Choroid plexus epithelial cell (primary cell): ENCODE data around the gene BSDC1.
"Not testable (repeated sequence)": the region's sequence is repeated elsewhere in the genome, so short reads cannot be mapped to it uniquely, and the experiment has no call there.

Experiments
- DNase-seq: peaks from one replicate; pipeline ENCODE4 v3.0.0-alpha.2; 2010; ENCODE audit warnings: low read depth
- H3K4me3 ChIP-seq: 2 replicates; pipeline ENCODE4 v1.5.1; 2011; ENCODE audit warnings: low read depth, mild to moderate bottlenecking, control low read depth, low read length, moderate library complexity
- CTCF ChIP-seq: conservative IDR thresholded peaks from 2 replicates; pipeline ENCODE4 v1.5.1; 2011; ENCODE audit warnings: low read depth, mild to moderate bottlenecking, control low read depth, inconsistent platforms, low read length, moderate library complexity

The BSDC1 gene

GRCh38 chr1:32357614-32358013 lies 36.6 kb downstream of the BSDC1 start:
- H3K4me3 ChIP-seq, result no peak overlapping the region
- DNase-seq, result no peak
- no peak for TF ChIP-seq CTCF

- no peak overlapping the region for H3K4me3 ChIP-seq
- no peak for TF ChIP-seq CTCF
- DNase-seq, result no peak
These were observed 37.8 kb downstream of the BSDC1 start for GRCh38 chr1:32356478-32356877.

- not testable (repeated sequence) for DNase-seq, H3K4me3 ChIP-seq
These were observed 38.5 kb downstream of the BSDC1 start for GRCh38 chr1:32355778-32356177.

GRCh38 chr1:32353886-32354570 lies 40.2 kb downstream of the BSDC1 start:
- no peak overlapping the region for H3K4me3 ChIP-seq
- TF ChIP-seq CTCF, result no peak
- peak; percentile 77 for DNase-seq

GRCh38 chr1:32353431-32353830 lies 40.8 kb downstream of the BSDC1 start:
- no peak for DNase-seq
- H3K4me3 ChIP-seq, result no peak overlapping the region
- no peak for TF ChIP-seq CTCF

GRCh38 chr1:32352831-32353383 lies 41.3 kb downstream of the BSDC1 start:
- DNase-seq, result peak; percentile 56

GRCh38 chr1:32352239-32352745 lies 41.9 kb downstream of the BSDC1 start:
- peak overlapping the region; percentile 60 for H3K4me3 ChIP-seq
- no peak for TF ChIP-seq CTCF
- DNase-seq, result no peak

More at GRCh38 chr1:32352831-32353383, 41.3 kb downstream of the BSDC1 start:
- no peak for TF ChIP-seq CTCF
- no peak overlapping the region for H3K4me3 ChIP-seq
